Spleen (tissue), 7 donors: ENCODE data around the gene SCGB1C1.

Experiments
- POLR2A ChIP-seq, 3 donors: fragments of 450-650 bp; IDR thresholded peaks; one replicate each; pipeline ENCODE4 v1.5.1; 2017; ENCODE audit warnings: antibody characterized with exemption in 3 of 3, mild to moderate bottlenecking in 1 of 3
- TF ChIP-seq, protein P1 (sequence below), 11 experiments: fragments of 200-600 bp in 7 of 11; fragments of 450-650 bp in 4 of 11; sonication (generic) in 4 of 11; IDR thresholded peaks in 8 of 11; conservative IDR thresholded peaks in 3 of 11; 1 replicate in 7 of 11; 2 replicates in 4 of 11; pipeline versions ENCODE4 v1.4.0 to v1.8.0; 2016 to 2021; ENCODE audit warnings: antibody characterized with exemption in 11 of 11, inconsistent platforms in 4 of 11, mild to moderate bottlenecking in 1 of 11
- donor health status: DM: no; HTN: no; CAD: no; lungs with moderate emphysema.
- donor health status: DM: no; HTN: no; CAD: no.
- donor health status: DM: no; HTN: no; CAD: no.

DNA sequence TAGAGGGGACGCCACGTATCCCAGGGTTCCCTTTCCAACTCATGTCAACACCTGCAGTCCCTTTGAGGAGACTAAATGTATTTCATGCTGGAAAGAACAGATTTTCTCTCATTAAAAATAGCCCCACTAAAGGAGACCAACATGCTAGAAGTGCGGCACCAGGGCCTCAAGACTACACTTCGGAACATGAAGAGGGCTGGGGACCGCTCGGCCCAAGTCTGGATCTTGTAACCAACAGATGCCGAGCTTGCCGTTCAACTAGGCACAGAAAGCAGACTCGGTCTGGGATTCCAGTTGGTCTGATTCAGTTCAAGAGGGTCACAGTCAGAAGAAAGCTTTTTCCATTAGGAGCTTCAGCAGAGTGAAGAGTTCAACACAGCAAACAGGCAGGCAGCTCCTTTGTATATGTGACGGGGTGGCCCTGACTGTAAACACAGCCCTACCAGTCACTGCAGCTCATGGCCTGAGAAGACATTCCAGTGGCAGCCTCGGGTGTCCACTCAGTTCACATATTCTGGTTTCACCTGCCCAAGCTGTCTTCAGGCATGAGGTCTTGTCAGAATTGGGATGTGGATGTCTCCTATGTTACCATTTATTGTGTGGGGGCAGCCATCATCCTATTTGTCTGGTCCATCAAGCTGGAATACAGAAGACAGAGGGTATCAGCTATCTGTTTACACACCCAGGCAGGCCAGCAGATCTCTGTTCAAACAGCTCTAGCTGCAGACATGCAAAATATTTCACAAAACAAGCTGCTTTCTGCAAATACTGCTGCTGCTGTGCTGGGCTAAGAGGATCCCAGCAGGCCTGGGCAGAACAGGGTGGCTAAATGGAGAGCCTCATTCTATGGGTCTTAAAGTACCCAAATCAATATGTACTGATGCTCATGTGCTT lies 23.4 kb downstream of the SCGB1C1 start:
- TF ChIP-seq POLR2A (IDR thresholded peaks at IDR 0.05) = no peak
- TF ChIP-seq, protein P1, sequence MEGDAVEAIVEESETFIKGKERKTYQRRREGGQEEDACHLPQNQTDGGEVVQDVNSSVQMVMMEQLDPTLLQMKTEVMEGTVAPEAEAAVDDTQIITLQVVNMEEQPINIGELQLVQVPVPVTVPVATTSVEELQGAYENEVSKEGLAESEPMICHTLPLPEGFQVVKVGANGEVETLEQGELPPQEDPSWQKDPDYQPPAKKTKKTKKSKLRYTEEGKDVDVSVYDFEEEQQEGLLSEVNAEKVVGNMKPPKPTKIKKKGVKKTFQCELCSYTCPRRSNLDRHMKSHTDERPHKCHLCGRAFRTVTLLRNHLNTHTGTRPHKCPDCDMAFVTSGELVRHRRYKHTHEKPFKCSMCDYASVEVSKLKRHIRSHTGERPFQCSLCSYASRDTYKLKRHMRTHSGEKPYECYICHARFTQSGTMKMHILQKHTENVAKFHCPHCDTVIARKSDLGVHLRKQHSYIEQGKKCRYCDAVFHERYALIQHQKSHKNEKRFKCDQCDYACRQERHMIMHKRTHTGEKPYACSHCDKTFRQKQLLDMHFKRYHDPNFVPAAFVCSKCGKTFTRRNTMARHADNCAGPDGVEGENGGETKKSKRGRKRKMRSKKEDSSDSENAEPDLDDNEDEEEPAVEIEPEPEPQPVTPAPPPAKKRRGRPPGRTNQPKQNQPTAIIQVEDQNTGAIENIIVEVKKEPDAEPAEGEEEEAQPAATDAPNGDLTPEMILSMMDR (IDR thresholded peaks at IDR 0.05 in 8 of 11, conservative IDR thresholded peaks at IDR 0.05 in 3 of 11) = no peak
